ENCODE measurements around the gene MANF. TPM values are rescaled to one million over a fixed set of nuclear protein-coding genes. Genes with fewer than 3 reads are reported as not detected.

Gene MANF
- total RNA-seq, 4 donors from 2014 or later, result 16.2 to 34.6 (median 24.9) TPM

DNA sequence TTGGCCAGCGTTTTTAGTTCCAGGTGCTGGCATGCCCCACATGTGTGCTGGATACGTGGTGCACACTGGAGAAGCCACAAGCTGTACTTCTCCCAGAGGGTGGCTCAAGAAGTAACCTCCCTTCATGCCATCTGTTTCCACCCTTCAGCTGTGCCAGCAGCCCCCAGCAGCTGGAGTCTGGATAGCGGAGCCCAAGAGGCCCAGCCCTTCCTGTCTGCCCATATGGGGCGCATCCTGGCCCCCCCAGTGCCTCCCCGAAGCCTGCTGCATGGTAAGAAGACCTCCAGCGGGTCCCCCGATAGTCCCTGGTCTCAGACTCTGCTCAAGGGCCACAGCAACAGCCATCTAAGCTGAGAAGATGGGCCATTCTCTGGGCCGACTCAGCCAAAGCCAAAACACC, 5.8 kb upstream of the MANF start:
- Histone ChIP-seq H3K36me3 (peaks cover 0 to 18% (median 7%) of the 10 kb centered on the region in 4 donors), H3K27me3 (no peaks in the 10 kb centered on the region), H3K4me1 (peaks cover 5 to 12% (median 10%) of the 10 kb centered on the region in 4 donors), H3K27ac (replicated peaks in 1 of 4) (no peak overlapping the region), H3K4me3 (no peak overlapping the region), H3K9me3 (no peaks in the 10 kb centered on the region)
- 55% methylated on average over 2 of the region's 8 CpGs for WGBS
- no peak for TF ChIP-seq EP300 (IDR thresholded peaks at IDR 0.05)
- TF ChIP-seq POLR2A (IDR thresholded peaks at IDR 0.05; ENCODE audit: low read depth), result no peak
- TF ChIP-seq CTCF (IDR thresholded peaks at IDR 0.05), result no peak
- no peak for TF ChIP-seq POLR2AphosphoS5 (IDR thresholded peaks at IDR 0.05)
- no peak for DNase-seq (ENCODE audit: extremely low spot score)
- intact Hi-C loops (cut with DNase I), result loop anchor here (5.0 to 10.0 kb wide), 3 partner anchors 274 to 807 kb away; partner anchors contain the start of gene DOCK3

DNA sequence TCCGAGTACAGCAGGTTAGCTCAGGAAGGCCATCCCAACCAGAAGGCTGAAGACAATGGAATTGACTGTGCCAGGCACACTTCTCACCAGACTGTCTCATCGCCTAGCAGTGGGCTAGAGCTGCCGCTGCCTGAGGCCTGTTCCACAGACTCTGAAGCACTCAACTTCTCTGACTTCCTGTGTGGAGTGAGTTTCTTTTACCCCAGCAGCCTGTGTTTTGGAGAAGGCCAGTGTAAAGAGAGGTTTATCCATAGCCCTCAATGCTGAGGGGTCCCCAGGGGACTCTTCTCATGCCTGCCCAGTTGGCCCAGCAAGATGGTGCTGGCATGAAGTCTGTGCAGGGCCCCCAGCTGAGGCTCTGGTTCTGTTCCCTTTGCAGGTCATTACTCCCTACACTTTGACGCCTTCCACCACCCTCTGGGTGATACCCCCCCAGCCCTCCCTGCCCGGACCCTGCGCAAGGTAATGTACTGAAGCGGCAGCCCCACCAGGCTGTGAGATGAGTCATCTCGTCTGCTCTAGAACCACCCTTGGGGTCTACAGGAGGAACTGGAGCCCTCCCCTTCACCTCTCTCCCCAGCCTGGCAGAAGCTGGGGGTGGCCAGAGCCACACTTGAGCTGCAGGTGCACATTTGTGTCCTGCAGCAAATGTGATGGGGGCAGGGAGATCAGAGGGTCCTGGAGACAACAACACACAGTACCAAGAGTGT, 5.2 kb upstream of the MANF start:
- intact Hi-C loops (cut with DNase I), result loop anchor here (5.0 to 10.0 kb wide), 4 partner anchors 275 to 808 kb away; partner anchors contain the start of genes DOCK3 and TEX264
- DNase-seq (ENCODE audit: extremely low spot score), result no peak
- TF ChIP-seq CTCF (IDR thresholded peaks at IDR 0.05) (no peak), EP300 (IDR thresholded peaks at IDR 0.05) (no peak), POLR2A (IDR thresholded peaks at IDR 0.05; ENCODE audit: low read depth) (no peak), POLR2AphosphoS5 (IDR thresholded peaks at IDR 0.05) (no peak)
- peaks cover 5 to 15% (median 10%) of the 10 kb centered on the region in 4 donors for H3K4me1 ChIP-seq
- H3K4me3 ChIP-seq, result no peak overlapping the region
- 78% methylated on average over 5 of the region's 8 CpGs for WGBS
- H3K27me3 ChIP-seq, result no peaks in the 10 kb centered on the region
- no peaks in the 10 kb centered on the region for H3K9me3 ChIP-seq
- no peak overlapping the region for H3K27ac ChIP-seq (replicated peaks in 1 of 4)
- H3K36me3 ChIP-seq, result peaks cover 0 to 12% (median 4%) of the 10 kb centered on the region in 4 donors

GRCh38 chr3:51380601-51381332, 4.3 kb upstream of the MANF start:
- DNase-seq (ENCODE audit: extremely low spot score), result no peak
- H3K4me3 ChIP-seq, result no peak overlapping the region
- no peaks in the 10 kb centered on the region for H3K27me3 ChIP-seq
- intact Hi-C loops (cut with DNase I), result loop anchor here (10.0 kb wide), 1 partner anchor 294 kb away; the partner anchor contains the start of gene TEX264
- no peak overlapping the region for H3K27ac ChIP-seq (replicated peaks in 1 of 4)
- TF ChIP-seq POLR2A (IDR thresholded peaks at IDR 0.05; ENCODE audit: low read depth) (no peak), POLR2AphosphoS5 (IDR thresholded peaks at IDR 0.05) (no peak), CTCF (IDR thresholded peaks at IDR 0.05) (no peak), EP300 (IDR thresholded peaks at IDR 0.05) (no peak)
- H3K9me3 ChIP-seq, result no peaks in the 10 kb centered on the region
- H3K36me3 ChIP-seq, result peaks cover 0 to 7% (median 2%) of the 10 kb centered on the region in 4 donors
- WGBS, result 90% methylated on average over 12 of the region's 15 CpGs
- H3K4me1 ChIP-seq, result peaks cover 7 to 18% (median 14%) of the 10 kb centered on the region in 4 donors

DNA sequence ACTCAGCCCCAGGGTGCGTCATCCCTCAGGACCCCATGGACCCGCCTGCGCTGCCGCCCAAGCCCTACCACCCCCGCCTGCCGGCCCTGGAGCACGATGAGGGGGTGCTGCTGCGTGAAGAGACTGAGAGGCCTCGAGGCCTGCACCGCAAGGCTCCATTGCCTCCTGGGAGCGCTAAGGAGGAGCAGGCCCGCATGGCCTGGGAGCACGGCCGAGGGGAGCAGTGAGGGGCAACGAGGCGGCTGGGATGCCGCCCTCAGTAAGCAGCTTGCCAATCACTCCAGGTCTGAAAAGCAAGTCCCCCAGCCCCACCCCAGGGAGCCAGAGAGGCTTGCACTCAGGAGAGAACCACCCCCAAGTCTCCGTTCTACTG, 3.8 kb upstream of the MANF start:
- no peaks in the 10 kb centered on the region for H3K9me3 ChIP-seq
- H3K36me3 ChIP-seq, result peaks cover 0 to 7% (median 2%) of the 10 kb centered on the region in 4 donors
- no peaks in the 10 kb centered on the region for H3K27me3 ChIP-seq
- WGBS, result 90% methylated on average over 7 of the region's 18 CpGs
- no peak for TF ChIP-seq EP300 (IDR thresholded peaks at IDR 0.05)
- no peak for TF ChIP-seq POLR2AphosphoS5 (IDR thresholded peaks at IDR 0.05)
- TF ChIP-seq POLR2A (IDR thresholded peaks at IDR 0.05; ENCODE audit: low read depth), result no peak
- no peak for TF ChIP-seq CTCF (IDR thresholded peaks at IDR 0.05)
- intact Hi-C loops (cut with DNase I), result loop anchor here (10.0 kb wide), 1 partner anchor 293 kb away; the partner anchor contains the start of gene TEX264
- no peak overlapping the region for H3K4me3 ChIP-seq
- peaks cover 12 to 23% (median 19%) of the 10 kb centered on the region in 4 donors for H3K4me1 ChIP-seq
- DNase-seq (ENCODE audit: extremely low spot score), result no peak
- no peak overlapping the region for H3K27ac ChIP-seq (replicated peaks in 1 of 4)
